H9 (cell line): ENCODE measurements around the gene BCCIP. TPM values are rescaled to one million over a fixed set of nuclear protein-coding genes. Genes with fewer than 3 reads are reported as not detected.

Experiments
- DNase-seq: peaks from one replicate; pipeline ENCODE4 v3.0.0-alpha.2; 2017
- H2AFZ ChIP-seq: one replicate; pipeline ENCODE4 v1.6.1; 2013; ENCODE audit warnings: mild to moderate bottlenecking, low read length, control low read depth, moderate library complexity
- H2AK5ac ChIP-seq: 2 replicates; pipeline ENCODE4 v1.6.1; 2013; ENCODE audit warnings: low read length, control low read depth, mixed read lengths; ENCODE audit not compliant: insufficient read length
- H2BK120ac ChIP-seq: one replicate; pipeline ENCODE4 v1.6.1; 2013; ENCODE audit warnings: low read depth, mild to moderate bottlenecking, low read length, control low read depth, inconsistent platforms; ENCODE audit not compliant: poor library complexity, severe bottlenecking
- H2BK12ac ChIP-seq: 2 replicates; pipeline ENCODE4 v1.6.1; 2013; ENCODE audit warnings: low read length, control low read depth, mixed read lengths, low read depth; ENCODE audit not compliant: insufficient read length
- H2BK15ac ChIP-seq: 2 replicates; pipeline ENCODE4 v1.6.1; 2013; ENCODE audit warnings: low read depth, low read length, control low read depth
- H2BK20ac ChIP-seq: one replicate; pipeline ENCODE4 v1.6.1; 2013; ENCODE audit warnings: low read depth, mild to moderate bottlenecking, low read length, control low read depth, inconsistent platforms; ENCODE audit not compliant: poor library complexity, severe bottlenecking
- H2BK5ac ChIP-seq: 2 replicates; pipeline ENCODE4 v1.6.1; 2013; ENCODE audit warnings: low read length, control low read depth, mixed read lengths; ENCODE audit not compliant: insufficient read length
- H3K14ac ChIP-seq: 2 replicates; pipeline ENCODE4 v1.6.1; 2013; ENCODE audit warnings: low read length, control low read depth; ENCODE audit not compliant: insufficient read depth
- H3K18ac ChIP-seq: 2 replicates; pipeline ENCODE4 v1.6.1; 2013; ENCODE audit warnings: low read depth, mild to moderate bottlenecking, mixed read lengths, low read length, control low read depth; ENCODE audit not compliant: insufficient read length
- H3K23ac ChIP-seq: 2 replicates; pipeline ENCODE4 v1.6.1; 2013; ENCODE audit warnings: low read length, control low read depth, mixed read lengths, low read depth; ENCODE audit not compliant: insufficient read length
- H3K23me2 ChIP-seq: 2 replicates; pipeline ENCODE4 v1.6.1; 2013; ENCODE audit warnings: low read depth, mild to moderate bottlenecking, mixed read lengths, low read length, control low read depth; ENCODE audit not compliant: insufficient read length, poor library complexity, severe bottlenecking
- H3K27ac ChIP-seq: 2 replicates; pipeline ENCODE4 v1.5.1; 2013; ENCODE audit warnings: low read length, control low read depth, mixed read lengths, low read depth; ENCODE audit not compliant: insufficient read length
- H3K27me3 ChIP-seq: 2 replicates; pipeline ENCODE4 v1.6.1; 2013; ENCODE audit warnings: low read length, control low read depth, inconsistent platforms; ENCODE audit not compliant: insufficient read depth
- H3K4ac ChIP-seq: 2 replicates; pipeline ENCODE4 v1.6.1; 2013; ENCODE audit warnings: low read depth, mild to moderate bottlenecking, control low read depth, inconsistent platforms, low read length, moderate library complexity
- H3K4me1 ChIP-seq: 2 replicates; pipeline ENCODE4 v1.6.1; 2013; ENCODE audit warnings: low read length, control low read depth, inconsistent platforms; ENCODE audit not compliant: insufficient read depth
- H3K4me2 ChIP-seq: 2 replicates; pipeline ENCODE4 v1.6.1; 2013; ENCODE audit warnings: low read length, control low read depth, mixed read lengths; ENCODE audit not compliant: insufficient read length, insufficient read depth
- H3K56ac ChIP-seq: 2 replicates; pipeline ENCODE4 v1.6.1; 2013; ENCODE audit warnings: low read depth, mild to moderate bottlenecking, mixed read lengths, low read length, control low read depth; ENCODE audit not compliant: insufficient read length
- H3K79me1 ChIP-seq: 2 replicates; pipeline ENCODE4 v1.6.1; 2013; ENCODE audit warnings: low read depth, mild to moderate bottlenecking, moderate library complexity, low read length, control low read depth, inconsistent platforms; ENCODE audit not compliant: insufficient read depth, poor library complexity, severe bottlenecking
- H3K79me2 ChIP-seq: 2 replicates; pipeline ENCODE4 v1.6.1; 2013; ENCODE audit warnings: low read length, control low read depth, inconsistent platforms; ENCODE audit not compliant: insufficient read depth
- H3K9ac ChIP-seq: 2 replicates; pipeline ENCODE4 v1.6.1; 2013; ENCODE audit warnings: low read length, control low read depth, mixed read lengths; ENCODE audit not compliant: insufficient read length; ENCODE audit errors: extremely low read depth
- H3K9me3 ChIP-seq: one replicate; pipeline ENCODE4 v1.6.1; 2013; ENCODE audit warnings: low read depth, low read length, inconsistent platforms; ENCODE audit not compliant: control insufficient read depth
- H3T11ph ChIP-seq: one replicate; pipeline ENCODE4 v1.6.1; 2013; ENCODE audit warnings: mild to moderate bottlenecking, low read length, control low read depth, inconsistent platforms
- H4K20me1 ChIP-seq: one replicate; pipeline ENCODE4 v1.6.1; 2013; ENCODE audit not compliant: control insufficient read depth, insufficient read length, insufficient read depth
- H4K5ac ChIP-seq: 2 replicates; pipeline ENCODE4 v1.6.1; 2013; ENCODE audit warnings: low read depth, mild to moderate bottlenecking, mixed read lengths, low read length, control low read depth; ENCODE audit not compliant: insufficient read length
- H4K8ac ChIP-seq: replicated peaks from 2 replicates; pipeline ENCODE4 v1.6.1; 2013; ENCODE audit warnings: low read length, control low read depth, mixed read lengths, low read depth; ENCODE audit not compliant: insufficient read length
- H4K91ac ChIP-seq: 2 replicates; pipeline ENCODE4 v1.6.1; 2013; ENCODE audit warnings: low read depth, mild to moderate bottlenecking, moderate library complexity, mixed read lengths, low read length, control low read depth; ENCODE audit not compliant: insufficient read length
- H3K27ac Mint-ChIP-seq, 3 experiments: 2 replicates in 2 of 3; 3 replicates in 1 of 3; pipeline ENCODE4 v1.8.0; 2020 to 2021; ENCODE audit warnings: mixed read lengths in 3 of 3, mild to moderate bottlenecking in 1 of 3, moderate library complexity in 1 of 3
- H3K27me3 Mint-ChIP-seq: 2 replicates; pipeline ENCODE4 v1.8.0; 2021; ENCODE audit warnings: low read depth, mild to moderate bottlenecking, moderate library complexity, mixed read lengths
- H3K36me3 Mint-ChIP-seq, 3 experiments: 2 replicates in 2 of 3; 3 replicates in 1 of 3; pipeline ENCODE4 v1.8.0; 2020 to 2021; ENCODE audit warnings: low read depth in 3 of 3, mixed read lengths in 3 of 3; ENCODE audit not compliant: insufficient read depth in 1 of 3
- H3K4me1 Mint-ChIP-seq, 2 experiments: 2 replicates each; pipeline ENCODE4 v1.8.0; 2020; ENCODE audit warnings: mixed read lengths in 2 of 2
- H3K4me3 Mint-ChIP-seq, 2 experiments: 2 replicates in 1 of 2; 3 replicates in 1 of 2; pipeline ENCODE4 v1.8.0; 2020 to 2021; ENCODE audit warnings: mild to moderate bottlenecking in 2 of 2, mixed read lengths in 2 of 2, moderate library complexity in 1 of 2
- H3K9me3 Mint-ChIP-seq, 2 experiments: 2 replicates in 1 of 2; 3 replicates in 1 of 2; pipeline ENCODE4 v1.8.0; 2020; ENCODE audit warnings: mild to moderate bottlenecking in 2 of 2, mixed read lengths in 2 of 2, moderate library complexity in 1 of 2
- CTCF ChIP-seq: fragments of 200-600 bp; sonication (generic); conservative IDR thresholded peaks from 3 replicates; pipeline ENCODE4 v1.8.0; 2021; ENCODE audit warnings: antibody characterized with exemption, mild to moderate bottlenecking
- WGBS: extraction: QIAGEN DNeasy Blood & Tissue Kit; methylation state at CpG from one replicate; pipeline ENCODE4 v1.1.7; 2013; ENCODE audit warnings: missing lambda C conversion rate, low lambda C conversion rate, mixed read lengths; ENCODE audit not compliant: insufficient read length; ENCODE audit errors: extremely low coverage; 5-methylcytosine and 5-hydroxymethylcytosine counted together
- total RNA-seq: library from RNA; stranded (reverse); gene quantifications from 2 replicates; pipeline ENCODE4 v1.2.1, GENCODE V29; 2021

Gene BCCIP
- total RNA-seq, 1 experiment from 2014 or later, result 119 TPM

- no peak for TF ChIP-seq CTCF
- Mint-ChIP-seq H3K27me3 (no peaks in the 10 kb centered on the region), H3K9me3 (no peaks in the 10 kb centered on the region), H3K36me3 (peaks cover 0 to 27% (median 24%) of the 10 kb centered on the region in 3 experiments; a peak in 5 of 7 replicates), H3K4me1 (no peaks in the 10 kb centered on the region), H3K27ac (no peak overlapping the region), H3K4me3 (no peak overlapping the region)
- Histone ChIP-seq H3K4ac (no peak overlapping the region), H2BK5ac (no peak overlapping the region), H3K23ac (no peak overlapping the region), H4K8ac (no peak overlapping the region), H4K5ac (no peak overlapping the region), H2AK5ac (no peak overlapping the region), H3K27ac (no peak overlapping the region), H3K4me1 (no peaks in the 10 kb centered on the region), H3K27me3 (no peaks in the 10 kb centered on the region), H2BK120ac (no peak overlapping the region), H3K18ac (no peak overlapping the region), H3K79me2 (no peaks in the 10 kb centered on the region), H4K91ac (no peak overlapping the region), H4K20me1 (no peaks in the 10 kb centered on the region), H3K56ac (no peak overlapping the region), H2AFZ (no peak overlapping the region), H2BK12ac (no peak overlapping the region), H3K23me2 (no peaks in the 10 kb centered on the region), H3K79me1 (no peaks in the 10 kb centered on the region), H2BK15ac (no peak overlapping the region), H3T11ph (no peak overlapping the region), H3K9ac (no peak overlapping the region), H3K4me2 (no peak overlapping the region), H2BK20ac (no peak overlapping the region), H3K9me3 (no peaks in the 10 kb centered on the region), H3K14ac (no peak overlapping the region)
- DNase-seq, result no peak
- no CpG with 5 or more reads among the region's 4 CpGs for WGBS
Measured at GRCh38 chr10:125816548-125816947, 6.8 kb upstream of the BCCIP start.
